ENCODE results near the gene ECI1.

The ECI1 gene

DNA sequence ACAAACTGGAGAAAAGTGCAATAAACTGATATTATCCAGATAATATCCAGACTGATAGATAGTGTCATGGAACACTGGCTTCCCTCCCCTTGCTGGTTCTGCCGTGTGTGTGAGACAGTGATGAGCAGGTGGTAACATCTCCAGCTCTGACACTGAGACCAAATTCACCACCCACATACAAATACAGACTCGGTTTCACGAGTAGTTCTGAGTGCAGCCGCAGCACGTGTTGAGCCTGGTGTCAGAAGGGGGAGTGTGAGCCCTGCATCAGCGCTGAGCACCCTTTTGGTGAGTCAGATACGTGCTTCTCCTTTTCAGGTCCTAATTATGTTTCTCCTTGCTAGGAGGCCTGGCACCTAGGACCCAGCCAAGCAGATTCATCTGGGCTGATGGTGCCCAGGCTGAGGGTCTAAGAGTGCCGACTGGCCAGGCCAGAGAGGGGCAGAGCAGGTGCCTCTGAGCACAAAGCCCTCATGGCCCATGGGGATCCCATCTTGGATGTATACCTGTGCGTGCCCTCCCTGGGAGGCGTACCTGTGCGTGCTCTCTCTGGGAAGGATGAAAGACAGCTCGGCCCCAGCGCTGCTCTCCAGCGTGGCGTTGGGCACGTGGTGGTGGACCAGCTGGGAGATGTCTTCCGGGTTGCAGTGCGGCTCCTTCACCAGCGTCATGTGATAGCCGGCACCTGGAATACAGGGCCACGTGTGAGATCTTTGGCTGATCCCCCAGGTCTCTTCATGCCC is 43.8 kb upstream of the ECI1 start:
- no peak for DNase-seq (ENCODE audit: low read depth in 2 of 2)
- TF ChIP-seq, protein P1, sequence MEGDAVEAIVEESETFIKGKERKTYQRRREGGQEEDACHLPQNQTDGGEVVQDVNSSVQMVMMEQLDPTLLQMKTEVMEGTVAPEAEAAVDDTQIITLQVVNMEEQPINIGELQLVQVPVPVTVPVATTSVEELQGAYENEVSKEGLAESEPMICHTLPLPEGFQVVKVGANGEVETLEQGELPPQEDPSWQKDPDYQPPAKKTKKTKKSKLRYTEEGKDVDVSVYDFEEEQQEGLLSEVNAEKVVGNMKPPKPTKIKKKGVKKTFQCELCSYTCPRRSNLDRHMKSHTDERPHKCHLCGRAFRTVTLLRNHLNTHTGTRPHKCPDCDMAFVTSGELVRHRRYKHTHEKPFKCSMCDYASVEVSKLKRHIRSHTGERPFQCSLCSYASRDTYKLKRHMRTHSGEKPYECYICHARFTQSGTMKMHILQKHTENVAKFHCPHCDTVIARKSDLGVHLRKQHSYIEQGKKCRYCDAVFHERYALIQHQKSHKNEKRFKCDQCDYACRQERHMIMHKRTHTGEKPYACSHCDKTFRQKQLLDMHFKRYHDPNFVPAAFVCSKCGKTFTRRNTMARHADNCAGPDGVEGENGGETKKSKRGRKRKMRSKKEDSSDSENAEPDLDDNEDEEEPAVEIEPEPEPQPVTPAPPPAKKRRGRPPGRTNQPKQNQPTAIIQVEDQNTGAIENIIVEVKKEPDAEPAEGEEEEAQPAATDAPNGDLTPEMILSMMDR (IDR thresholded peaks at IDR 0.05; ENCODE audit: low read depth, low read length) = no peak
- H3K4me3 ChIP-seq (replicated peaks in 1 of 2; ENCODE audit: low read depth in 2 of 2, low read length in 2 of 2) = no peak overlapping the region

DNA sequence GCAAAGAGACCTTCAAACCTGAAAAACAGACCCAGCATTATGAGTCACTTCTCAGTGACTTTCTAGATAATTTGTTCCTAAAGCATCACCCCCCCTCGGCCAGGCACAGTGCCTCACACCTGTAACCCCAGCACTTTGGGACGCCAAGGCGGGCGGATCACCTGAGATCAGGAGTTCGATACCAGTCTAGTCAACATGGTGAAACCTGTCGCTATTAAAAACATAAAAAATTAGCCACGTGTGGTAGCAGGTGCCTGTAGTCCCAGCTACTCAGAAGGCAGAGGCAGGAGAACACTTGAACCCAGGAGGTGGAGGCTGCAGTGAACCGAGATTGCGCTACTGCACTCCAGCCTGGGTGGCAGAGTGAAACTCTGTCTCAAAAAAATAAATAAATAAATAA is 40.8 kb upstream of the ECI1 start:
- TF ChIP-seq, protein P1 (IDR thresholded peaks at IDR 0.05; ENCODE audit: low read depth, low read length) = no peak
- DNase-seq (ENCODE audit: low read depth in 2 of 2) = no peak

DNA sequence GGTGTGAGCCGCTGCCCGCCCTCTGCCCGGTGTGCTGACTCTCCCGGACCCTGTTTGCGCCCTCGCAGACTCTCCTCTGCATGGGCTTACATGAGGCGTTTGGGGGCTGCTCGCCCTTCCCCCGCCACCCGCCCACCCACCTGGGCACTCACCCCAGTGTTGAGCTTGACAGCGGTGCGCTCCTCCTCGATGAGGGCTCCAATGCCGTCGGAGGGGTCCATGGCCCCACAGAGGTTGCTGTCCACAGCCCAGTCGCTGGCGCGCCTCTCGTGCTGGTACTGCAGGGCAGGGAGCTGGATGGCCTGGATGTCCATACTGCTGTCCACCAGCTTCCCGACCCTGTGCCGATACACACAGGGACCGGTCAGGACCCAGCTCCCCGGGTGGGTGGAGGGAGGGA is 37.9 kb upstream of the ECI1 start:
- H3K4me3 ChIP-seq (replicated peaks in 1 of 2; ENCODE audit: low read depth in 2 of 2, low read length in 2 of 2) = no peak overlapping the region
- DNase-seq (ENCODE audit: low read depth in 2 of 2) = no peak
- TF ChIP-seq, protein P1 (IDR thresholded peaks at IDR 0.05; ENCODE audit: low read depth, low read length) = no peak

More for the DNA sequence above, 40.8 kb upstream of the ECI1 start:
- H3K4me3 ChIP-seq (replicated peaks in 1 of 2; ENCODE audit: low read depth in 2 of 2, low read length in 2 of 2) = no peak overlapping the region

DNA sequence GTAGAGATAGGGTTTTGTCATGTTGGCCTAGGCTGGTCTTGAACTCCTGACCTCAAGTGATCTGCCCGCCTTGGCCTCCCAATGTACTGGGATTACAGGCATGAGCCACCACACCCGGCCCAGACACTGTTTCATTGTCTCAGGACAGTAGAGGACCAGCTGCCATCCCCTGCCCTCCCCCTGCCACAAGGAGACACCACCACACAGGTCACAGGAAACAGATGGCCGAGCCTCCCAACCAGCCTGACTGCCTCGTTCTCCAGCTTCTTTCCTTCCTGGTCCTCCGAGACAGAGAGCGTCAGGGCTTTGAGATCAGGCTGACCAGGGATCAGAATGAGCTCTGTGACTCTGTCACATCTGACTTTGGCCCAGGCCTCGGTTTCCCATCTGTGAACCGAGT is 37.3 kb upstream of the ECI1 start:
- no peak overlapping the region for H3K4me3 ChIP-seq (replicated peaks in 1 of 2; ENCODE audit: low read depth in 2 of 2, low read length in 2 of 2)
- TF ChIP-seq, protein P1 (IDR thresholded peaks at IDR 0.05; ENCODE audit: low read depth, low read length) = no peak
- no peak for DNase-seq (ENCODE audit: low read depth in 2 of 2)

DNA sequence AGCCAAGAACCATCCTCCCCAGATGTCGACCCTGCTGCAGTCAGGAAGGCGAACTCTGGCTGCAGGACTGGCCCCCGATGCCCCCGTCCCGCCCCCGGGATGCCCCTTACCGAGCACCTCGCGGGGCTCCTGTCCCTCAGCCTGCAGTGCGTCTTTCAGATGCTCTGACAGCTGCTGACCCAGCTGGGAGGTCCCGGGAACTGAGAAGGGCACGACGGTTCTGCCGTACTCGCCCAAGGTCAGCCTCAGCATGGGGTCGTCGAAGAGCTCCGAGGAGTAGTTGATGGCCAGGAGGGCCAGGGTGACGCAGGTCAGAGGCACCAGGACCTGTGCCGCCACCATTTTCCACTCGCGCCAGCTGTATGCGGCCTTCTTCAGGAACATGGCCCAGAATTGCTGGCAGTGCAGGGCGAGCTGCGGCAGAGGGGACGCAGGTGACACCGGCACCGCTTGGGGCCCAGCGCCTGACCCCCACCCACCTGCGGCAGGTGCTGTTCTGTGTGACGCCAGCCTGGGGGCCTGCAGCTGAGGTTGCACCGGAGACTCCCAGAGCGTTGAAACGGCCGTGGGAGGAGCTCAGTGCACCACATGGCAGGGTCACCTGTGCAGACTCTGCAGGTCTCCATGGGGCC is 36.6 kb upstream of the ECI1 start:
- no peak overlapping the region for H3K4me3 ChIP-seq (replicated peaks in 1 of 2; ENCODE audit: low read depth in 2 of 2, low read length in 2 of 2)
- DNase-seq (ENCODE audit: low read depth in 2 of 2) = no peak
- TF ChIP-seq, protein P1 (IDR thresholded peaks at IDR 0.05; ENCODE audit: low read depth, low read length) = no peak

DNA sequence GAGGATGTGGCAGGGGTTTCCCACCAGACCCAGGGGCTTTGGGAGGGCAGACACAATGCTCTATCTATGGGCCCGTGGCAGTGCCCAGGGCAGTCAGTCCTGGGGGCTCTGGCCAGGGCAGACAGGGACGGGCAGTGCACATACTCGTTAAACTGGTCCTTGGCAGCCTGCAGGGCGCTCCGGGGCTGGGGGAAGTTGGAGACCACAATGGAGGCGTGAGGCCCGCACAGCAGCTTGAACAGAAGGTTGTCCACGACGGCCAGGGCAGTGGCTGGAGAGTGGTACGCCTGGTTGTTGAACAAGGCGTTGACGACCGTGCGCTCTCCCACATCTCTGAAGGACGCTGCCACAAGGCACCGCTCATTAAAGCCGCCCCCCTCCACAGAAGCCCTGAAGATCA is 35.2 kb upstream of the ECI1 start:
- no peak overlapping the region for H3K4me3 ChIP-seq (replicated peaks in 1 of 2; ENCODE audit: low read depth in 2 of 2, low read length in 2 of 2)
- no peak for DNase-seq (ENCODE audit: low read depth in 2 of 2)
- TF ChIP-seq, protein P1 (IDR thresholded peaks at IDR 0.05; ENCODE audit: low read depth, low read length) = no peak
